Stimulated activated CD8-positive, alpha-beta memory T cell treated with anti-CD3 and anti-CD28 coated beads, Interleukin-4, amount 100 ng/mL, for 1 hour (primary cell): Measurements from ENCODE around the gene SCYGR5.
"Not testable (repeated sequence)": the region's sequence is repeated elsewhere in the genome, so short reads cannot be mapped to it uniquely, and the experiment has no call there.

ENCODE experiments used
- DNase-seq, 2 donors: peaks; one replicate each; pipeline ENCODE4 v3.0.0-alpha.2; 2020; ENCODE audit warnings: low read depth in 2 of 2, low spot score in 1 of 2

Gene SCYGR5

GRCh38 chr2:227666631-227667170, at the start of gene SCYGR5:
TSS of gene SCYGR5 (plus strand) at chr2:227666804. CDS start at chr2:227666804, 0 bp downstream.
- DNase-seq: not testable (repeated sequence)

- no peak for DNase-seq
These were observed 49.0 kb upstream of the SCYGR5 start, which contains the start of gene SCYGR4 for GRCh38 chr2:227617316-227618230. TSS of gene SCYGR4 (plus strand) at chr2:227617498. CDS start at chr2:227617498, 0 bp downstream.

GRCh38 chr2:227623226-227623625, 43.4 kb upstream of the SCYGR5 start:
- DNase-seq: no peak

- DNase-seq: no peak
These were observed 41.2 kb upstream of the SCYGR5 start for GRCh38 chr2:227625420-227625819.

GRCh38 chr2:227626580-227627151, 39.9 kb upstream of the SCYGR5 start:
- DNase-seq: no peak

GRCh38 chr2:227627769-227628168, 38.8 kb upstream of the SCYGR5 start:
- no peak for DNase-seq

GRCh38 chr2:227629435-227629834, 37.2 kb upstream of the SCYGR5 start:
- DNase-seq: no peak

GRCh38 chr2:227630322-227630721, 36.3 kb upstream of the SCYGR5 start:
- DNase-seq: no peak

- no peak for DNase-seq
These were observed 33.8 kb upstream of the SCYGR5 start for GRCh38 chr2:227632827-227633226.

- DNase-seq: no peak
These were observed 32.4 kb upstream of the SCYGR5 start for GRCh38 chr2:227634201-227634600.

- DNase-seq: no peak
These were observed 23.9 kb upstream of the SCYGR5 start for GRCh38 chr2:227642656-227643055.

- DNase-seq: no peak
These were observed 22.5 kb upstream of the SCYGR5 start for GRCh38 chr2:227643990-227644551.

GRCh38 chr2:227653419-227653818, 13.2 kb upstream of the SCYGR5 start:
- no peak for DNase-seq

- DNase-seq: no peak
These were observed 12.2 kb upstream of the SCYGR5 start for GRCh38 chr2:227654426-227654825.

- no peak for DNase-seq
These were observed 11.2 kb upstream of the SCYGR5 start for GRCh38 chr2:227655454-227655853.

- DNase-seq: no peak
These were observed 9.3 kb upstream of the SCYGR5 start for GRCh38 chr2:227657199-227657845.

- DNase-seq: no peak
These were observed 5.5 kb upstream of the SCYGR5 start for GRCh38 chr2:227661025-227661649.

GRCh38 chr2:227661827-227662226, 4.8 kb upstream of the SCYGR5 start:
- no peak for DNase-seq

- DNase-seq: no peak
These were observed 1.2 kb upstream of the SCYGR5 start for GRCh38 chr2:227665189-227665940.
